Measurements from ENCODE around the gene FOS. TPM values are rescaled to one million over a fixed set of nuclear protein-coding genes. Genes with fewer than 3 reads are reported as not detected.

The FOS gene
- total and polyA plus RNA-seq, 2 of the 4 experiments (the other 2 are of a cell fraction), result 53.6 to 171 TPM

GRCh38 chr14:75320196-75320595 is 41.6 kb downstream of the FOS start:
- Histone ChIP-seq H3K4ac (ENCODE audit: low read depth, low read length) (no peak overlapping the region), H4K91ac (ENCODE audit: insufficient read depth, low read depth, low read length) (no peak overlapping the region), H3K9me3 (ENCODE audit: control insufficient read depth, insufficient read depth, low read length) (peaks cover 4% of the 10 kb centered on the region), H3K18ac (ENCODE audit: low read depth, low read length) (no peak overlapping the region), H2BK15ac (ENCODE audit: low read depth, low read length) (no peak overlapping the region), H2BK5ac (ENCODE audit: low read depth, low read length, poor library complexity, severe bottlenecking) (no peak overlapping the region), H3K4me2 (ENCODE audit: low read depth, low read length) (no peak overlapping the region), H2BK120ac (ENCODE audit: low read depth, low read length) (no peak overlapping the region), H4K8ac (ENCODE audit: low read depth in 2 of 2, low read length in 2 of 2) (no peak overlapping the region), H2BK20ac (ENCODE audit: low read depth, low read length) (no peak overlapping the region), H3K4me3 (ENCODE audit: insufficient read depth, low read depth, low read length) (no peak overlapping the region), H3K56ac (ENCODE audit: extremely low read depth, insufficient read depth, low read length) (no peak overlapping the region), H4K5ac (ENCODE audit: low read depth, low read length) (no peak overlapping the region), H2AFZ (replicated peaks; ENCODE audit: low read length, poor library complexity) (no peak overlapping the region), H2AK9ac (replicated peaks; ENCODE audit: low read depth, low read length, poor library complexity) (no peak overlapping the region), H3K4me1 (ENCODE audit: control insufficient read depth, insufficient read depth, low read length) (peaks cover 3% of the 10 kb centered on the region; the same call in 1 of the 2 replicates), H3K36me3 (ENCODE audit: control insufficient read depth, insufficient read depth, low read length) (no peaks in the 10 kb centered on the region), H3K14ac (replicated peaks; ENCODE audit: low read depth, low read length) (no peak overlapping the region), H3K9ac (ENCODE audit: low read depth, low read length) (no peak overlapping the region), H4K20me1 (ENCODE audit: insufficient read depth, low read length) (no peaks in the 10 kb centered on the region; the same call in 1 of the 2 replicates), H3K27ac (ENCODE audit: insufficient read depth, low read length) (no peak overlapping the region), H2AK5ac (ENCODE audit: low read depth, low read length) (no peak overlapping the region), H3K9me1 (ENCODE audit: insufficient read depth, low read length) (no peaks in the 10 kb centered on the region; the same call in 1 of the 2 replicates), H3K23ac (ENCODE audit: low read depth, low read length) (no peak overlapping the region), H3K27me3 (ENCODE audit: control insufficient read depth, insufficient read depth, low read length) (peaks cover 40% of the 10 kb centered on the region), H3K79me1 (ENCODE audit: low read depth in 1 of 2, low read length in 2 of 2) (no peaks in the 10 kb centered on the region)
- dilution Hi-C loops (cut with HindIII; ENCODE audit: low sequenced_read_pairs, unreplicated experiment), result loop anchor here (25.0 kb wide), 1 partner anchor 183 kb away; the partner anchor contains the start of gene NEK9
- TF ChIP-seq ELK1 (IDR thresholded peaks at IDR 0.05; ENCODE audit: borderline replicate concordance, low read depth, low read length), result no peak
- TF ChIP-seq CHD1 (IDR thresholded peaks at IDR 0.05; ENCODE audit: low read depth, low read length), result no peak
- TF ChIP-seq SMC3 (IDR thresholded peaks at IDR 0.05; ENCODE audit: low read depth, low read length), result no peak
- no peak for TF ChIP-seq CTCF (conservative IDR thresholded peaks at IDR 0.05; ENCODE audit: low read depth, low read length)
- TF ChIP-seq MAFK (IDR thresholded peaks at IDR 0.05; ENCODE audit: low read depth, low read length), result no peak
- no peak for TF ChIP-seq RCOR1 (IDR thresholded peaks at IDR 0.05; ENCODE audit: insufficient replicate concordance, low read length)
- no peak for TF ChIP-seq USF2 (IDR thresholded peaks at IDR 0.05; ENCODE audit: low read depth, low read length)
- TF ChIP-seq MXI1 (IDR thresholded peaks at IDR 0.05; ENCODE audit: borderline replicate concordance, low read depth, low read length), result no peak
- TF ChIP-seq NFE2L2 (IDR thresholded peaks at IDR 0.05; ENCODE audit: low read depth, low read length), result no peak
- no peak for TF ChIP-seq POLR2A (IDR thresholded peaks at IDR 0.05; ENCODE audit: low read depth, low read length)
- no CpG with 5 or more reads among the region's 7 CpGs for WGBS, 2 experiments (ENCODE audit: extremely low coverage in 2 of 2, insufficient read length in 1 of 2)
- ATAC-seq (ENCODE audit: low read depth) (no peak), DNase-seq (no peak)
- ChIA-PET CTCF (no interaction called here), POLR2A (ENCODE audit: unreplicated experiment) (no interaction called here)
- in situ Hi-C loops (cut with MboI; ENCODE audit: low sequenced_read_pairs), result no loop called here
- intact Hi-C loops (cut with micrococcal nuclease), result no loop called here
- no TSS peak for BruUV-seq (replicated peaks)

Measured in IMR-90 (cell line).